ENCODE measurements around the gene CEP97.

Gene CEP97

DNA sequence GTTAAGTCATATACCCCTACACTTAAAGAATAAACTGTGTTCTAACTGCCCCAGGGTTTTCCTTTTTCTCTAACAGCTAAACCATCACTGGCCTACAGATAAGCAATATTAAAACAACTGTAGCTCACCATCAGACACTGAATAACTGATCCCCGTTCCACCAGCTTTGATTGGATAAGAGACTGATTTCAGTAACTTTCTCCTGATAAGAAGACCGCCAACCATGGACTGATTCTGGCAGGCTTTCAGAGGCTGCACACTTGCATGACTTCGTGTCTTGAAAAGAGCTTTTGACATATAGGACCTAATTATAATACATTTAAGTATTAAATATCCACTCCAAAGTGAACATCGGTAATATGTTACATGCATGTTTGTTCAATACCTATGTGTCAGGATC lies 15.3 kb upstream of the CEP97 start:
- no peaks in the 10 kb centered on the region for H3K4me1 ChIP-seq (ENCODE audit: control insufficient read depth, low read depth, low read length)
- H3K36me3 ChIP-seq (ENCODE audit: control insufficient read depth, low read depth, low read length), result no peaks in the 10 kb centered on the region
- H3K4me3 ChIP-seq (ENCODE audit: low read length), result no peak overlapping the region
- H3K27ac ChIP-seq (ENCODE audit: low read length), result no peak overlapping the region
- no peaks in the 10 kb centered on the region for H3K27me3 ChIP-seq (ENCODE audit: control insufficient read depth, insufficient read depth, low read length)
- H3K9me3 ChIP-seq (ENCODE audit: control insufficient read depth, low read depth, low read length), result no peaks in the 10 kb centered on the region
- H3K9ac ChIP-seq (ENCODE audit: low read length), result no peak overlapping the region

DNA sequence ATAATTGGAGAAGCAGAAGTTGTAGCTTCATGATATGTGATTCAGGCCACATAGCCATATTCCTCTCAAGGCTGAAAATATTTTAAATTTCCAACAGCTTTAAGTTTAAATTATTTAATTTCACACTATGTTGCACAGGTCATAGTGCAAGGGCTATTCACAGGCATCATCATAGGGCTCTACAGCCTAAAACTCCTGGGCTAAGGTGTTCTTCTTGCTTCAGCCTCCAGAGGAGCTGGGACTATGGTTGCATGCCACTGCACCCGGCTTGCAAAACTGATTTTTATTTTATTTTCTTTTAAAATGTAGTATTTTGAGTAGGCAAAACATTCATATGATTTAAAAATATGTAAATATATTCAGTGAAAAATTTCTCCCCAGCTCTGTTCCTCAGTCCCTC lies 6.0 kb upstream of the CEP97 start:
- Histone ChIP-seq H3K27me3 (ENCODE audit: control insufficient read depth, insufficient read depth, low read length) (no peaks in the 10 kb centered on the region), H3K27ac (ENCODE audit: low read length) (no peak overlapping the region), H3K4me3 (ENCODE audit: low read length) (no peak overlapping the region), H3K9me3 (ENCODE audit: control insufficient read depth, low read depth, low read length) (no peaks in the 10 kb centered on the region), H3K9ac (ENCODE audit: low read length) (no peak overlapping the region), H3K4me1 (ENCODE audit: control insufficient read depth, low read depth, low read length) (no peaks in the 10 kb centered on the region), H3K36me3 (ENCODE audit: control insufficient read depth, low read depth, low read length) (no peaks in the 10 kb centered on the region)

DNA sequence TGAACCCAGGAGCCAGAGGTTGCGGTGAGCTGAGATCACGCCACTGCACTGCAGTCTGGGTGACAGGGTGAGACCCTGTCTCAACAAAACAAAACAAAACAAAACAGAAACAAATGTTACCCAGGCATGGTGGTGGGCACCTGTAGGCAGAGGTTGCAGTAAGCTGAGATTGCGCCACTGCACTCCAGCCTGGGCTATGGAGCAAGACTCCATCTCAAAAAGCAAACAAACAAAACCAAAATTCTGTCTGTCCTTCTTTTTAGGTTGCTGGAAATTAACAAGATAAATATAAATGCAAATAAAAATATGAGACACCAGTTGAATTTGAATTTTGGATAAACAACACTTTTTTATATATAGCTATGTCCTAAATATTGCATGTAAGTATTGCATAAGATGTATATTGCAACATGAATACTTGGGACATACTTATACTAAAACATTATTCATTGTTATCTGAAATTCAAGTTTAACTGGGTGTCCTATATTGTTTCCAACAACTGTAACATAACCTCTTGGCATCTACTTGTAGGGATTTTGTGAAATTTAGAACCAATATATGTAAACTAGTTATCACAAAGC lies 4.7 kb upstream of the CEP97 start:
- no peaks in the 10 kb centered on the region for H3K27me3 ChIP-seq (ENCODE audit: control insufficient read depth, insufficient read depth, low read length)
- no peaks in the 10 kb centered on the region for H3K4me1 ChIP-seq (ENCODE audit: control insufficient read depth, low read depth, low read length)
- H3K9ac ChIP-seq (ENCODE audit: low read length), result no peak overlapping the region
- no peak overlapping the region for H3K27ac ChIP-seq (ENCODE audit: low read length)
- H3K9me3 ChIP-seq (ENCODE audit: control insufficient read depth, low read depth, low read length), result no peaks in the 10 kb centered on the region
- no peaks in the 10 kb centered on the region for H3K36me3 ChIP-seq (ENCODE audit: control insufficient read depth, low read depth, low read length)
- no peak overlapping the region for H3K4me3 ChIP-seq (ENCODE audit: low read length)

DNA sequence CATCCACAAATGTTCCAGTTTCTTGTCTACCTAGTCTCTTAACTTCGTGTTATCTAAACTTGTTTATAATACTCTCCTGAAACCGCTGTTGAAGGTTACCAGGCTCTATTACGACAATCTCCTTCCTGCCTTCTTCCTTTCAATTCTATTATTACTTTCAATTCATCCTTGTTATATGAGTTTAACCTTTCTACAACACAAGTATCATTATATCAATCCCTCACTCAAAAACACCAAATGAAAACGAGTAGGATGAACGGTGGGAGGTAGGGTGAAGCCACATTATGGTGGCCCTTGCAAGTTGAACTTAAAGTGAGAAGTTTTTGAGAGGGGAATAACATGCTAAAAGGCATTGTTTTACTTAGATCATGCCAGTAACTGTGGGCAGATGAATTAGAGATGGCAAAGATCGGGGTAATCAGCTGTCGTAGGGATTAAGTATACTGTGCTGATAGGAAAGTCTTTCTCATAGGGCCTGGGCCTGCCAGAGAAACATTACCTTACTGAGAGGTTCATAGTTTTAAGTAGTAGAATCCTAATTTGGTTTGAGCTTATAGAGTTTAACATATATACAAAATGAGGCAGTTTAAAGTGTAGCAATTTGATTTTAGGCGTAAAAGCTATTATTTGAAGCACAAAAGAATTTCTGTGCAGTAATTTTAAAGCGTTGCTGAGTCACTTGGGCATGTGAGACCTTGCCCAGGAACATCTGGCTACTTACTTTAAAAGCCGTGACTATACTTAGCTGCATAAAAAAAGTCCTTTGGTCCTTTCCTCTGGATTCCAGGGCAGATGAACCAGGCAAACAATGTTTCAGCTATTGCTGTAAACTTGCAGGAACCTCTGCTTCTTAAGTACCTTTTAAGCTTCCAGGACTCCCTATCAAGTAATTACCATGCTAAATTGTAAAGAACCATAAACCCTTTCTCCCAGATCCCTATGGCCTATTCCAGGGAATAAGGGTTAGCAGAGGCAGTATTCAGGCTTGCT lies 3.3 kb upstream of the CEP97 start:
- no peaks in the 10 kb centered on the region for H3K27me3 ChIP-seq (ENCODE audit: control insufficient read depth, insufficient read depth, low read length)
- no peaks in the 10 kb centered on the region for H3K9me3 ChIP-seq (ENCODE audit: control insufficient read depth, low read depth, low read length)
- no peaks in the 10 kb centered on the region for H3K36me3 ChIP-seq (ENCODE audit: control insufficient read depth, low read depth, low read length)
- no peak overlapping the region for H3K27ac ChIP-seq (ENCODE audit: low read length)
- H3K4me3 ChIP-seq (ENCODE audit: low read length), result no peak overlapping the region
- no peak overlapping the region for H3K9ac ChIP-seq (ENCODE audit: low read length)
- no peaks in the 10 kb centered on the region for H3K4me1 ChIP-seq (ENCODE audit: control insufficient read depth, low read depth, low read length)

DNA sequence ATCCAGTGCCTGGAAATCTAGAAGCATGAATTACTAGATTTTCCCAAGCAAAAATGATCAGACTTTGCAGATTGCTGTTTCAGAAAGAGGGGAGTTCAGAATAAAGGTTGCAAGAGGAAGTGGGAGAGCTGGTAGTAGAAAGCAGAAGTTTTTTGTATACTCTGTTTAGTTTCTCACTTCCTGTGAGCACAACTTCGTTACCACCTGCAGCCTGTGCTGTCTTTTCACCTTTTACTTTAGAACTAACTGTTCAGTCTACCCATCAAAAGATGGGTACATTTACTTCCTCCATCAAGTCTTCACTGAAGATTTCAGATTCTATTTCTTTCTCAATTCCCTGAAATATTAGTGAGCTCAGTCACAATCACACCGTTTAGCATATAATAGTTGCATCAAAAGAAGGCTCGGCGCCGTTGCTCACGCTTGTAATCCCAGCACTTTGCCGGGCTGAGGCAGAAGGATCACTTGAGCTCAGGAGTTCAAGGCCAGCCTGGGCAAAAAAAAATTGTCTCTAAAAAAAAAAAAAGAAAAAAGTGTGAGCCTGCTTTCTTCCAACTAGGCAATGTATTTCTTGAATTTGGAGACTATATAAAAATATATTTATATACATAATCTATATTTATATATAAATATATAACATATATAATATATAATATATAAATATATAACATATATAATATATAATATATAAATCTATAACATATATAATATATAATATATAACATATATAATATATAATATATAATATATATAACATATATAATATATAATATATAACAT lies 1.8 kb upstream of the CEP97 start:
- H3K36me3 ChIP-seq (ENCODE audit: control insufficient read depth, low read depth, low read length), result peaks cover 4% of the 10 kb centered on the region
- H3K4me1 ChIP-seq (ENCODE audit: control insufficient read depth, low read depth, low read length), result no peaks in the 10 kb centered on the region
- H3K9ac ChIP-seq (ENCODE audit: low read length), result no peak overlapping the region
- H3K27ac ChIP-seq (ENCODE audit: low read length), result no peak overlapping the region
- H3K9me3 ChIP-seq (ENCODE audit: control insufficient read depth, low read depth, low read length), result no peaks in the 10 kb centered on the region
- no peak overlapping the region for H3K4me3 ChIP-seq (ENCODE audit: low read length)
- H3K27me3 ChIP-seq (ENCODE audit: control insufficient read depth, insufficient read depth, low read length), result no peaks in the 10 kb centered on the region

DNA sequence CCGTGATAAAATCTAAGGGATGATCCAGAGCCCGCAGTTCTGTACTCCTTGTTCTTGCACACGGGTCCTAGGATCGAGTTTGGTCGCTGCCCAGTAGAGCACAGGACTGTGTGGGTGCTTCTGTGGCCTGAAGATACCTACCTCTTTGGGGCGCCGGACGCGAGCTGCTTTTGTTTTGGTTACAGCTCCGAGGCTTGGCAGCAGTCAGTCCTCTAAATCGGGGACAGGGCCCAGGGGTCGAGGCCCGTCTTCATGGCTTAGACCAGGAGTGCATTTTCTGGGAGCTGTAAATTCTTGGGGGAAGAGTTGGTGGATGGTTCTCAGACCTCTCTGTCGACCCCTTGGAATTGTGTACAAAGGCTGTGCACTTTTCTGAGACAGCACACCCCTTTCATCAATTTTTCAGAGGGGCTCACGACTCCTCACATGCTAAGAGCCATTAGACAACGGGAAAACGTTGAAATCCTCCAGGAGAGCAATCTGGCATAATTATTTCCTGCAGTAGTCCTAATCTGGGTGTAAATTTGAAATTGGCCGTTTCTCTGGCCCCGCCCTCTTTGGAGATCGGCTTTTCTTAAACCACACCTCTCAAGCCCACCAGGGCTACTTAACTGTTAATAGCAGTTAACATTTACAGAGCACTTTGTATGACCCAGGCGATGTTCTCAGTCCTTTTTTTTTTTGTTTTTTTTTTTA lies 928 bp downstream of the CEP97 start:
- Histone ChIP-seq H3K27ac (ENCODE audit: low read length) (no peak overlapping the region), H3K36me3 (ENCODE audit: control insufficient read depth, low read depth, low read length) (peaks cover 12% of the 10 kb centered on the region)

DNA sequence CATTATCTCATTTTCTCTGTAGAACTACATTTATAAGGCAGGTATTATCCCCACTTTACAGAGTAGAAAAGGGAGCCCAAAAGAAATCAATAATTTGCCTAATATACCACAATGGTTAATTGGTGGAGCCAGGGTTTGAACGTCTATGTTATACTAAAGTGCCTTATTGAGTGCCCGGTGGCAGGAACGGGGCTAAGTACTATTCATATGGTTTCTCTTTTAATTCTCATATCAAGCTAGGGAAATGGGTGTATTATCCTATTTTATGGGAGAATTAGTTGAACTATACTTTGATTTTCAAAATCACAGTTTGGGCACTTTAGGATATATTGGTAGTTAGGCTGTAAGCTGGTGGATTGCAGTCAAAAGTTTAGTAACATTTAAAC lies 1.5 kb downstream of the CEP97 start:
- Histone ChIP-seq H3K9me3 (ENCODE audit: control insufficient read depth, low read depth, low read length) (no peaks in the 10 kb centered on the region), H3K4me1 (ENCODE audit: control insufficient read depth, low read depth, low read length) (no peaks in the 10 kb centered on the region), H3K27me3 (ENCODE audit: control insufficient read depth, insufficient read depth, low read length) (no peaks in the 10 kb centered on the region), H3K27ac (ENCODE audit: low read length) (no peak overlapping the region), H3K36me3 (ENCODE audit: control insufficient read depth, low read depth, low read length) (peaks cover 16% of the 10 kb centered on the region), H3K4me3 (ENCODE audit: low read length) (peak overlapping the region; percentile 94), H3K9ac (ENCODE audit: low read length) (no peak overlapping the region)

More for the DNA sequence above, 928 bp downstream of the CEP97 start:
- Histone ChIP-seq H3K4me3 (ENCODE audit: low read length) (peak overlapping the region; percentile 94), H3K27me3 (ENCODE audit: control insufficient read depth, insufficient read depth, low read length) (no peaks in the 10 kb centered on the region), H3K4me1 (ENCODE audit: control insufficient read depth, low read depth, low read length) (no peaks in the 10 kb centered on the region), H3K9ac (ENCODE audit: low read length) (peak overlapping the region; percentile 67), H3K9me3 (ENCODE audit: control insufficient read depth, low read depth, low read length) (no peaks in the 10 kb centered on the region)

DNA sequence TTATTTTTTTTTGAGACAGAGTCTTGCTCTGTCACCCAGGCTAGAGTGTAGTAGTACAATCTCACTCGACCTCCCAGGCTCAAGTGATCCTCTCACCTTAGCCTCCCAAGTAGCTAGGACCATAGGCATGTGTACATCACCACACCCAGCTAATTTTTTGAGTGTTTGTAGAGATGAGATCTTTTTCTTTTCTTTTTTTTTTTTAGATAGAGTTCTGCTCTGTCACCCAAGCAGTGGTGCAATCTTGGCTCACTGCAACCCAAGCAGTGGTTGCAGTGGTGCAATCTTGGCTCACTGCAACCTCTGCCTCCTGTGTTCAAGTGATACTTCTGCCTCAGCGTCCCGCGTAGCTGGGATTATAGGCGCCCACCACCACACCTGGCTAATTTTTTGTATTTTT lies 5.2 kb downstream of the CEP97 start:
- Histone ChIP-seq H3K27me3 (ENCODE audit: control insufficient read depth, insufficient read depth, low read length) (no peaks in the 10 kb centered on the region), H3K4me3 (ENCODE audit: low read length) (no peak overlapping the region), H3K36me3 (ENCODE audit: control insufficient read depth, low read depth, low read length) (peaks cover 44% of the 10 kb centered on the region), H3K9me3 (ENCODE audit: control insufficient read depth, low read depth, low read length) (no peaks in the 10 kb centered on the region), H3K9ac (ENCODE audit: low read length) (no peak overlapping the region), H3K27ac (ENCODE audit: low read length) (no peak overlapping the region), H3K4me1 (ENCODE audit: control insufficient read depth, low read depth, low read length) (no peaks in the 10 kb centered on the region)

DNA sequence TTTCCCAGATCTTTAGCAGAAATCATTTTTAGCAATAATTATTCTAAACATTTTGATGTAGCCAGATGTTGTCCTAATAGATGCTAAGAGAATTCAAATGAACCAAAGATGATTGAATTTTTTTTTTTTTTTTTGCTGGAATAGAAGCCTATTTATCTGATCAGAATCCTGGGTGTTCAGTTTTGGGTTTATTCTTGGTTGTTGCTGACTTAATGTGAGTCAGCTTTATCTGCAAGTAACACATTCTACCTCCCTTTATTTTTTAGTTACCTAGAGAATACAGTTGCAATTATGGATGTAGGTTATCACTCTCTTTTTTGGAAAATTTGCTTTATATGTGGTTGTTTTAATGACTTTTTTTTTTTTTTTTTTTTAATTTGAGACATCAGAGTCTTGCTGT lies 6.4 kb downstream of the CEP97 start:
- Histone ChIP-seq H3K27ac (ENCODE audit: low read length) (no peak overlapping the region), H3K9me3 (ENCODE audit: control insufficient read depth, low read depth, low read length) (no peaks in the 10 kb centered on the region), H3K4me1 (ENCODE audit: control insufficient read depth, low read depth, low read length) (no peaks in the 10 kb centered on the region), H3K9ac (ENCODE audit: low read length) (no peak overlapping the region), H3K4me3 (ENCODE audit: low read length) (no peak overlapping the region), H3K36me3 (ENCODE audit: control insufficient read depth, low read depth, low read length) (peaks cover 52% of the 10 kb centered on the region), H3K27me3 (ENCODE audit: control insufficient read depth, insufficient read depth, low read length) (no peaks in the 10 kb centered on the region)

DNA sequence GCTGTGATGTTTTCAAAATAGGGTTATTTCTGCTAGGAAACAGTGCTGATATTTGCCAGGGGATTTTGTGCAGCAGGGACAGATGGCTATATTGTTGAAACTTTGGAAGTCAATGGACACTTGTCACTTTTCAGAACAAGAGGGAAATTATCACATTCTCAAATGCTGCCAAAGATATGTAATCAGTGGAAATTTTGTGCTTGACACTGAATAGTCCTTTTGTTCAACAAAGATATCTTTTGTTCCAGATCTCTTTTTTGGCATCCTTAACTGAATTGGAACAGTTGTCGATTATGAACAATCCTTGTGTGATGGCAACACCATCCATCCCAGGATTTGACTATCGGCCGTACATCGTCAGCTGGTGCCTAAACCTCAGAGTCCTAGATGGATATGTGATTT lies 7.8 kb downstream of the CEP97 start:
- no peaks in the 10 kb centered on the region for H3K4me1 ChIP-seq (ENCODE audit: control insufficient read depth, low read depth, low read length)
- H3K27ac ChIP-seq (ENCODE audit: low read length), result no peak overlapping the region
- no peaks in the 10 kb centered on the region for H3K9me3 ChIP-seq (ENCODE audit: control insufficient read depth, low read depth, low read length)
- H3K4me3 ChIP-seq (ENCODE audit: low read length), result no peak overlapping the region
- H3K27me3 ChIP-seq (ENCODE audit: control insufficient read depth, insufficient read depth, low read length), result no peaks in the 10 kb centered on the region
- H3K9ac ChIP-seq (ENCODE audit: low read length), result no peak overlapping the region
- peaks cover 54% of the 10 kb centered on the region for H3K36me3 ChIP-seq (ENCODE audit: control insufficient read depth, low read depth, low read length)

DNA sequence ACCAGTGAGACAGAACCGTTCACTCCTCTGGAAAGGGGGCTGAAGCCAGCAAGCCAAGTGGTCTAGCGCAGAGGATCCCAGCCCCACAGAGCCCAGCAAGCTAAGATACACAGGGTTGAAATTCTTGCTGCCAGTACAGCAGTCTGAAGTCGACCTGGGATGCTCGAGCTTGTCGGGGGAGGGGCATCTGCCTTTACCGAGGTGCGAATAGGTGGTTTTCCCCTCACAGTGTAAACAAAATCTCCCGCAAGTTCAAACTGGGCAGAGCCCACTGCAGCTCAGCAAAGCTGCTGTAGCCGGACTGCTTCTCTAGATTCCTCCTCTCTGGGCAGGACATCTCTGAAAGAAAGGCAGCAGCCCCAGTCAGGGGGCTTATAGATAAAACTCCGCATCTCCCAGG lies 11.4 kb downstream of the CEP97 start:
- no peaks in the 10 kb centered on the region for H3K9me3 ChIP-seq (ENCODE audit: control insufficient read depth, low read depth, low read length)
- H3K27ac ChIP-seq (ENCODE audit: low read length), result no peak overlapping the region
- H3K27me3 ChIP-seq (ENCODE audit: control insufficient read depth, insufficient read depth, low read length), result no peaks in the 10 kb centered on the region
- no peak overlapping the region for H3K9ac ChIP-seq (ENCODE audit: low read length)
- H3K4me3 ChIP-seq (ENCODE audit: low read length), result no peak overlapping the region
- peaks cover 42% of the 10 kb centered on the region for H3K36me3 ChIP-seq (ENCODE audit: control insufficient read depth, low read depth, low read length)
- no peaks in the 10 kb centered on the region for H3K4me1 ChIP-seq (ENCODE audit: control insufficient read depth, low read depth, low read length)
